NCI-H446 (cell line): ENCODE measurements around the gene PRDM12.

Source experiments
- DNase-seq, 2 experiments: peaks; one replicate each; lab custom pipeline; 2025; lab: John Stamatoyannopoulos, UW

The PRDM12 gene

DNA sequence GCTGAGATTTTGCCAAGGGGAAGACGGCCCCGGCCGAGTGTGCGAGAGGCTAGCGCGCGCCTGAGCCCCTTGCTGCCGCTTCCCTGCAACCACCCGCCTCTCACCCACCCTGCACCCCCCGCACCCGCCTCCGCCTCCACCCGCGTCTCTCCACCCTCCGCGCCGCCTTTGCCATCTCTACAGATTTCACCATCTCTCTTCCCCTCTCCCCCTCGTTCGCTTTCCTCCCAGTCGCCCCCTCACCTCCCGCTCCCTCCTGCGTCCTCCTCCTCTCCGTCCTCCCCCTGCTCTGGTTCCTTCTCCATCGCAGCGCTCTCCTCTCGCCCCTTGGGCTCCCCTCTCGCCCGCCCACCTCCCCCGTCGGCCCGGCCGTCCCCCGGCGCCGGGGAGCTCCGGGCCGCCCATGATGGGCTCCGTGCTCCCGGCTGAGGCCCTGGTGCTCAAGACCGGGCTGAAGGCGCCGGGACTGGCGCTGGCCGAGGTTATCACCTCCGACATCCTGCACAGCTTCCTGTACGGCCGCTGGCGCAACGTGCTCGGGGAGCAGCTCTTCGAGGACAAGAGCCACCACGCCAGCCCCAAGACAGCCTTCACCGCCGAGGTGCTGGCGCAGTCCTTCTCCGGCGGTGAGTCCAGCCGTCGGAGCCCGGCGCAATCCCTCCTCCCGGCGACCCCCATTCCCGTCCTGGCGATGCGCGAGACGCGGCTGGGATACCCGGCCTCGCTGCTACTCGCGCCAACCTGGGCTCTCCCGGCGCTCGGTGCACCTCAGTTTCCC is at the start of gene PRDM12:
Gene PRDM12, plus strand, starts transcription at position 344 of the 778 bp plus-strand sequence. Its CDS starts 60 bp downstream, at position 404.
- DNase-seq = no peak

GRCh38 chr9:130616451-130616850 is 47.9 kb upstream of the PRDM12 start:
- DNase-seq = no peak

DNA sequence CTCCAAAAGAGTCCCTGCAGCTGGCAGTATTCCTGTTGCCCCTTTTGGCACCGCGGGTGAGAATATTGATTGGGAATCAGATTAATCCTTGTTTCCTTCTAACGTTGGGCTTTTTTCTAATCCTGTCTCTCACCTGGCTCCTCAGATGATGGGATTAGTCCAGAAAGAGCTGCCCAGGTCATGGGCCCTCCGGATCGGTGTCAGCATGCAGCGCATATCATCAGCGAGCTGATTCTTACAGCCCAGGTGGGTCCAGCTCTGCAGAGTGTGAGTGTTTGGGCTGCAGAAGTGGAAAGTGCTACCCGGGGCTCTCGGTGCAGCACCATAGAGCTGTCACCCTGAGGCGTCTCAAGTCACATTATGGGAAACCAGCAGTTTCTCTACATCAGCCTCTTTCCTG is 40.9 kb upstream of the PRDM12 start:
- no peak for DNase-seq

DNA sequence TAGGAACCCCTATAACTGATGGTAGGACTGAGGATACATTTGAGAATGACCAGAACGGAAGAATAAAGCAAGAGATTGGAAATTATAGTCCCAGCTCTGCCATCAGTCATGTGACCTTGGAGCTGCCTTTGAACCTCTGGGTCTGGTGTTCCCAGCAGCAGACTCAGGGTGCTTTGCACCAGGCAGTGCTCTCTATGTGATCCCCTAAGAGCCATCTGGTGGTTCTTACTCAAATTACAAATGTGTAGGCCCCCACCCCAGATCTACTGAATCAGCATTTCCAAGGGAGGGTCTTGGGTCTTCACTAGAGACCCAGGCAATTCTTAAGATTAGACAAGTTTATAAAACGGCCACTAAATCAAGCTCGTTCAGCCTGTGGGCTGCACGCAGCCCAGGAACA is 40.2 kb upstream of the PRDM12 start:
- no peak for DNase-seq

GRCh38 chr9:130626249-130626996 is 38.0 kb upstream of the PRDM12 start:
- no peak for DNase-seq

DNA sequence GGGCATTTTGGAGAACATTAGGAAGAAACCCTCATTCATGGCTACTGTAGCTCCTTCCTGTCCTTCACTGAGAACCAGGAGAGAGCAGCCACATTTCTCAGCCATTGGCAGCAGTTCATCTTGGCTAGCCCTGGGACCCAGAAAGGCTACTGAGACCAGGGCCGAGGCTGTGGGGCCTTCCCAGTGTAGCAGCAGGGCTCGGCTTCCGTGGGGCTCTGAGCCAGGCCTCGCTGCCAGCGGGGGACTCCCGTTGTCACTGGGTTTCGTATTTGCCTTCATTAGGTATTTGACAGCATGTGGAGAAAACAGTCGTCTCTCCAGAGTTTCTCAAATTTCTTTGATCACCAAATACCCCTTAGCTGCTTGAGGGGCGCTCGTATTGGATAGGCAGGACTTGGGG is 37.3 kb upstream of the PRDM12 start:
- DNase-seq = no peak

DNA sequence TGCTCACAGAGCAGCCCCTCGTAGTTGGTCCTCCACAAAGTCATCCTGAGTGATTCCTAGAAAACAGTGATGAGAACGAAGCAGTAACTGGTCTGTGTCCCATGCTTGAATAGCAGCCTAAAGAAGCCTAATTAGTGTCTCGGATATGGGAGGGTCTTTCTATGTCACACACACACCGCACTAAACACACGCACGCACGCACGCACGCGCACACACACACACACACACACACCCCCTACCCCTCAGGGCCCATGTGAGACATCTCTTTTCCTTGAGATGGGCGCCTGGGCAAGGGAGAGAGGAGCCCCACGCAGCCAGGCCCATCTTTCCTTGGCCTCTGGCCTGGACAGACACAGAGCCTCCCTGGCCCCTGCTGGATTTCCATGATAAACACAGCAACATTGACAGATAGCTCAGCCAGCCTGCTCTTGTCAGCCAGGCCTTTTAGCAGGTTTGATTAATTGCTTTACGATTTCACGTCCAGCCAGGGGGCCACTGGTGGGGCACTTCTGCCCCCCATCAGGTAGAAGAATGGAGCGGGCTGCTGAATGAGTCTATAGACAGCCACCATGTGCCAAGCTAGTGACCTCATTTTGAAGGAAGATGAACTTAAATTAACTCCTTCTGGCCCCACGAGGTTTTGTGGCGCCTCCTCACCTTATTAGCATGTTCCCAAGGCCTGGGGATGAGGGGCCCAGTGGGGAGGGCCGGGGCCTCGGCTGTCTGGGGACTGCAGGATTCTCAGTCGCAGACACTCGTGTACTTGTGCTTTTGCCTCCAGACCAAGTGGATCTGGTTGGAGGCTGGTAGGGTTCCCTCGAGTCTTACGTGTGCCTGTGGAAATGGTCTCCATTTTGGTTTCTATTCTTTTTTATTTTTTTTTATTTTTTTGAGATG is 36.2 kb upstream of the PRDM12 start:
- DNase-seq = no peak

DNA sequence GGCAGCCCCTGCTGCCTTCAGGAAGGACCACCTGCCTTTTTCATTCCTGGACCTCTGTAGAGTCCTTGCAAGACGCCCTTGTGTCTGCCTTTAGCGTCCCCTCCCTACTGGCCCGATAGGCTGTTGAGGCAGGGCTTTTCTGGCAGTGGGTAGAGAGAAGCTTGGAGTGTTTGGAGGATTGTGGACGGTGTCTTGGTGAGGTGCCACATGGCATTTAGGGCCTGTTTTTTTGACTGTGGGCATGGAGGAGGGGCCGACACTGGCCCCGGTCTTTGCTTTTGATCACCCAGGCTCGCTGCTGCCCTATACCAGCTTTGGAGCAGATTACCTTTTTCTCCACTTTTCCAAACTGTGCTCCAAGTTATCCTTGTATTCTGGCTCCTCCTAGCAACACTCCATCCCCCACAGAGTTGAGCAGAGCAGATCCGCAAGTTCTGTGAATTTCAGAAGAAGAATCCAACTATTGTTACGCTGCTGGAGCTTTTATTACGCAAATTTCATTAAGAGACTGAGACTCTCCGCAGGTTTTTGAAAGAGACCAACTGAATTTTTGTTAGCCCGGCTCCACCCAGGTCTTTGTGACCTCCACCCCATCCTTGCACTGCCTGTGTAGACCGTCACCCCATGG is 34.8 kb upstream of the PRDM12 start:
- no peak for DNase-seq

GRCh38 chr9:130630071-130630450 is 34.3 kb upstream of the PRDM12 start:
- DNase-seq = no peak

GRCh38 chr9:130630506-130631330 is 33.7 kb upstream of the PRDM12 start:
- no peak for DNase-seq

DNA sequence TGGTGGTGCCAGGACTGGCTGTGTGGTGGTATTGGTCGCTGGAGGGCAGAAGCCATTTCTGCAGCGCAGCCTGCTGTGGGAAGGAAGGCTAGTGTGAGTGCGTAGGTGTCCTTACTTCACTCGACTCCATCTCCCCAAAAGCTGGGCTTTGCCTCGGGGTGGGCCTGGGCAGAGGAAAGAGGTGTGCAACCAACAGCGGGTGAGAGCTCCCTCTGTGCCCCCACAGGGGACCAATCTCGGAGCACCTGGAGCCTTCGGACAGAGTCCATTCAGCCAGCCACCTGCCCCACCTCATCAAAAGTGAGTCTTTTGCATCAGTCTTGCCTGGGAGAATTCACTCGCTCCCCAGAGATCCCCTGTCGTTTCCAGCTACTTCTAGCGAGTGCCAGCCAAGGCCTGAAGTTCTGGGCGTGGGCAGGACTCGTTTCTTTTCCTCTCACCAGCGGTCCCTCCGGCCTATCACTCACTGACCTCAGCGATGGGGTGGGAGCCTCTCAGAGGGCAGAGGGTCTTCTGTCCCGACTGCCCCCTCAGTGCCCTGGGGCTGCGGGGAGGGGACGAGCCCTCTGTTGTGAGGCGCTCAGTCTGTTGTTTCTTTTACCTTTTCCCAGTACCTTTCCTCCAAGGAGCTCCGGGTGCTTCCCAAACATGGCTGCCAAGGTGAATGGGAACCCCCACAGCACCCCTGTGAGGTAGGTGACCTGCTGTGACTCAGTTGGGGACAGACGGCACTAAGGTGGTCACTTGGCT is 32.9 kb upstream of the PRDM12 start:
- DNase-seq = no peak

GRCh38 chr9:130632081-130632710 is 32.2 kb upstream of the PRDM12 start:
- DNase-seq = no peak

DNA sequence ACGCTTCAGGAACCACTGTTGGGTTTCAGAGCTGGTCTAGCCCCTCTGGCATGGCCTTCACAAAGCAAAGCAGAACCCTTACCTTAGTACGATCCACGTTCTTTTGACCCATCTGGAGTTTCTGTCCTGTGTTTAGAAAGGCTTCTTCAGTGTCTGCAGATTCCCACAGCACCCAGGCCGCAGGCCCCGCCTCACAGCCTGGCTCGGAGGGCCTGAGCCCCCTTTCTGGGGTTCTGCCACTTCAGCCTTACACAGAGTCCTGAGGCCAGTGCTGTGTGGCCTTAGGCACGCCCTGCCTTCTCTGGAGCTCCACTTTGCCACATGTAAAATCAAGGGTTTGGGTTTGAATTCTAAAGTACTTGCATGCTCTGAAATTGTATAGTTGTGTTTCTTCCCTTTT is 31.6 kb upstream of the PRDM12 start:
- no peak for DNase-seq

DNA sequence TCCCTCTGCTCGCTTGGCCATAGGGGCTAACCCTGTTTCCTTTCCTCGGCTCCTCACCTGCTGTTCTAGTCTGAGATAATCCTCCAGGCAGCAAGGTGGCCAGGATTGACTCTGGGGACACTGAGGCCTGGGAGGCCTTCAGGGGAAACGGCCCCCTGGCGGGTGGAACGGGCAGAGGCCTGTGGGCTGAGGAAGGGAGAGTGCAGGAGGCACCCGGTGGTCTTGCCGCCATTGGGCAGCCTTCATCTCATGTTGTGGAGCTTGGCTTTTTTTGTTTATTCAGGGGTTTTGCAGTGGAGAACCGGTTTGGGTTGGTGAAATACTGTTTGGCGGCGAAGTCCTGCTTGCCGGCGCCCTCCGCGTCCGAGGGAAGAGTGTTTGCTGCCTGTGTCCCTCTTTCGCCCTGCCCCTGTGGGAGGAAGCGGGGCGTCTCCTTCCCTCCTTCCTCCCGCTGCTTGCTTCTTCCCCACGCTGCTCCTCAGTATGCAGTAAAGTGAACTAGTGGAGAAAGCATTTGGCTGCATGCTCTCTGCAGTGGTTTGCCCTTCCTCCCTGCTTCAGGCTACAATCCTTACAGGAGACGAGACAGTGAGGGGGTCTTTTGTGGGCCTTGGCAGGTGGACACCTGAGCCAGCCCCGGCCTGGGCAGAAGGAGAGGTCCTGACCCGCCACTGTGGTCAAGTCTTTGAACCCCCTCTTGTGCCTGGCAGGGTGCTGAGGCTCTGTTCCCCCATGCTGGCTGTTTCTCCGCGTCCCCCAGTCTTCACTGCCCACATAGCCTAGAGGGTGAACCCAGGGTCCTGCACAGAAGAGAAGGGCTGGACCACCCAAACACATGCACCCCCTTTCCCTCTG is 30.8 kb upstream of the PRDM12 start:
- DNase-seq = no peak

GRCh38 chr9:130634191-130634768 is 30.1 kb upstream of the PRDM12 start:
- no peak for DNase-seq

DNA sequence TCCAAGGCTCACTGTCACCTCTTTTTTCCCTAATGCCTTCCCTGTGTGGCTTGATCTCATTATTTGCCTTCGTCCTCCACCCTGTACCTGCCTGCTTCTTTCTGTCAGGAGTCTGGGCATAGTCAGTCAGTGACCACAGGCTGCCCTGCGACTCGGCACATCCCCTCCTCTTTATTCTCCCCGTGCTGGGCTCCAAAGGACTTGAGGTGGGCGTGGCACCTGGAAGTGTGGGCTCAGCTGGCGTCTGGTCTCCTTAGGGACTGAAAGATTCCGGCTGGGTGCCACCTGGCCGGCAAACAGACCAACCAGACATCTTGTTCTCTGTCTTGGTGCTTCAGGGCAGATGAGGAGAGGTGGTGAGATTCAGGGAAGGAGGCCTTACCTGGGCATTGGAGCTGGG is 29.6 kb upstream of the PRDM12 start:
- DNase-seq = no peak

DNA sequence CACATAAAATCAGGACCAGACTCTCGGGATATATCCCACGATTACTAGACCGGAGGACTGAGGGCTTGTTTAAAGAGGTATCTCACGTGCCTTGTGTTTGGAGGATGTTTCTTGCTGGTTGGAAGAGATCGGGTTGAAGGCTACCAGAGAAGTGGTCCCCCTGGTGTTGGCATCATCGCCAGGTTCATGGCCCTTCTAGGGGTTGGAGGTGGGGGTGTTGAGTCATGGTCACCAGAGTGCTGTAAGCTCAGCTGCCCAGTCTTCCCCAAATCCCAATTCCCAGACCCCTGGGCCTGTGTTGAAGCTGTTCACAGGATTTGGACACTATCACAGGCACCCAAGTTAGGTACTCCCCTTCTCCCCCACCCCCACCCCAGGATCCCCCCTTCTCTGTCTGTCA is 29.1 kb upstream of the PRDM12 start:
- DNase-seq = no peak
